Measurements from ENCODE around the gene TGM2.

DNA sequence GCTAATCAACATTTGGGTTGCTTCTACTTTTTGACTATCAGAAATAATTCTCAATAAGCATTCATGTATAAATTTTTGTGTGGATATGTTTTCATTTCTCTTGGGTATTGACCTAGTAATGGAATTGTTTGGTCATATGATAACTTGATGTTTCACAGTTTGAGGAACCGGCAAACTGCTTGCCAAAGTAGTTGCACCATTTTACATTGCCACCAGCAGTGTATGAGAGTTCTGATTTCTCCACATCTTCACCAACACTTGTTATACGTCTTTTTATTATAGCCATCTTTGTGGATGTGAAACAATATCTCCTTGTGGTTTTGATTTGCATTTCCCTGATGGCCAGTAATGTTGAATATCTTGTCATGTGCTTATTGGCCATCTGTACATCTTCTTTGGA is 42.6 kb upstream of the TGM2 start:
- TF ChIP-seq, protein P1, sequence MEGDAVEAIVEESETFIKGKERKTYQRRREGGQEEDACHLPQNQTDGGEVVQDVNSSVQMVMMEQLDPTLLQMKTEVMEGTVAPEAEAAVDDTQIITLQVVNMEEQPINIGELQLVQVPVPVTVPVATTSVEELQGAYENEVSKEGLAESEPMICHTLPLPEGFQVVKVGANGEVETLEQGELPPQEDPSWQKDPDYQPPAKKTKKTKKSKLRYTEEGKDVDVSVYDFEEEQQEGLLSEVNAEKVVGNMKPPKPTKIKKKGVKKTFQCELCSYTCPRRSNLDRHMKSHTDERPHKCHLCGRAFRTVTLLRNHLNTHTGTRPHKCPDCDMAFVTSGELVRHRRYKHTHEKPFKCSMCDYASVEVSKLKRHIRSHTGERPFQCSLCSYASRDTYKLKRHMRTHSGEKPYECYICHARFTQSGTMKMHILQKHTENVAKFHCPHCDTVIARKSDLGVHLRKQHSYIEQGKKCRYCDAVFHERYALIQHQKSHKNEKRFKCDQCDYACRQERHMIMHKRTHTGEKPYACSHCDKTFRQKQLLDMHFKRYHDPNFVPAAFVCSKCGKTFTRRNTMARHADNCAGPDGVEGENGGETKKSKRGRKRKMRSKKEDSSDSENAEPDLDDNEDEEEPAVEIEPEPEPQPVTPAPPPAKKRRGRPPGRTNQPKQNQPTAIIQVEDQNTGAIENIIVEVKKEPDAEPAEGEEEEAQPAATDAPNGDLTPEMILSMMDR (IDR thresholded peaks at IDR 0.05) = no peak
- TF ChIP-seq POLR2A (IDR thresholded peaks at IDR 0.05) = no peak

Measured in esophagus squamous epithelium (tissue), 4 donors.